Upper lobe of left lung (tissue), 6 donors: ENCODE data around the gene MBD3L2. TPM values are rescaled to one million over a fixed set of nuclear protein-coding genes. Genes with fewer than 3 reads are reported as not detected.
"Not testable (repeated sequence)": the region's sequence is repeated elsewhere in the genome, so short reads cannot be mapped to it uniquely, and the experiment has no call there.

ENCODE experiments used
- ATAC-seq, 2 donors: fragments of 200-7000 bp; cut with Tn5 transposase; one replicate each; pipeline ENCODE4 v1.9.1; 2022; ENCODE audit warnings: mild to moderate bottlenecking in 2 of 2, moderate library complexity in 2 of 2; ENCODE audit not compliant: low FRiP score in 2 of 2
- DNase-seq, 2 donors: peaks; one replicate each; pipeline ENCODE4 v3.0.0-alpha.2; 2019 to 2020
- H3K27ac ChIP-seq, 4 donors: fragments of 200-600 bp; sonication (generic); one replicate each; pipeline ENCODE4 v1.5.1; 2016 to 2019
- H3K27me3 ChIP-seq, 4 donors: fragments of 200-600 bp; sonication (generic); one replicate each; pipeline ENCODE4 v1.5.1; 2017 to 2019
- H3K36me3 ChIP-seq, 4 donors: fragments of 200-600 bp; sonication (generic); one replicate each; pipeline ENCODE4 v1.5.1; 2016 to 2019
- H3K4me1 ChIP-seq, 4 donors: fragments of 200-600 bp; sonication (generic); one replicate each; pipeline ENCODE4 v1.5.1; 2018 to 2019
- H3K4me3 ChIP-seq, 4 donors: fragments of 200-600 bp; sonication (generic); one replicate each; pipeline ENCODE4 v1.5.1; 2017 to 2019; ENCODE audit warnings: mild to moderate bottlenecking in 2 of 4, moderate library complexity in 1 of 4
- H3K9me3 ChIP-seq, 4 donors: fragments of 200-600 bp; sonication (generic); one replicate each; pipeline ENCODE4 v1.5.1; 2018 to 2019
- CTCF ChIP-seq, 6 experiments: fragments of 450-650 bp in 4 of 6; fragments of 200-600 bp in 2 of 6; sonication (generic) in 2 of 6; IDR thresholded peaks; one replicate each; pipeline ENCODE4 v1.5.1; 2016 to 2019; ENCODE audit warnings: antibody characterized with exemption in 6 of 6
- EP300 ChIP-seq, 4 donors: sonication (generic); formaldehyde crosslinking; IDR thresholded peaks; one replicate each; pipeline ENCODE4 v1.5.1; 2017; ENCODE audit warnings: antibody characterized with exemption in 4 of 4, control low read depth in 2 of 4
- POLR2A ChIP-seq, 4 donors: fragments of 450-650 bp; IDR thresholded peaks; one replicate each; pipeline ENCODE4 v1.5.1; 2016 to 2017; ENCODE audit warnings: antibody characterized with exemption in 4 of 4, mild to moderate bottlenecking in 2 of 4
- POLR2AphosphoS5 ChIP-seq, 2 donors: sonication (generic); formaldehyde crosslinking; IDR thresholded peaks; one replicate each; pipeline ENCODE4 v1.5.1; 2017; ENCODE audit warnings: antibody characterized with exemption in 2 of 2
- WGBS, 2 donors: methylation state at CpG; one replicate each; pipeline ENCODE4 v1.1.5; 2017 to 2018; 5-methylcytosine and 5-hydroxymethylcytosine counted together
- total RNA-seq, 6 donors: library from RNA; depleted of rRNA in 4 of 6; stranded (reverse); fragments of >200 nt in 4 of 6; gene quantifications; one replicate each; pipeline versions ENCODE4 v1.1.0 to v1.2.1, GENCODE V29; 2016 to 2021
- donor health status: DM: no; HTN: no; CAD: no; lungs with moderate emphysema.
- donor health status: DM: no; HTN: yes; CAD: no; lungs with severe emphysema.

MBD3L2 gene
- total RNA-seq, 6 donors from 2014 or later, result not detected

DNA sequence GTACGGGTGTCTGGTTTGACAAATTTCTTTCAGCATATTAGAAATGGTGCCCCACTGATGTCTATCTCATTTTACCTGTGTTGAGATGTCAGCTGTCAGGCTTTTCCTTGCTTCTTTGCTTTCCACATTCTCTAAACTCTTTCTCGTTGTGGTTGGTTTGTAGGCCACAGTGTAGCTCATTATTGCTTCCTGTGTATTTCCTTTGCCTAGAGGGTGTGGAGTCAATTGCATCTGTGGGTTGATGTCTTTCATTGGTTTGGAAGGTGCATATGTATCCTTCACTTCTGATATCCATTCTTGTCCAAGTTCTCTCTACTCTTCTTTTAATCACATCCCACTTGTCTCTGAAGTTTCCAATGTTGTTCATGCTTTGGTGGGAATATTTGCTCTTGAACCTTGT, 7.6 kb upstream of the MBD3L2 start:
- WGBS, 2 donors, result no CpG with 5 or more reads among the region's 2 CpGs
- not testable (repeated sequence) for H3K9me3 ChIP-seq, H3K4me1 ChIP-seq

DNA sequence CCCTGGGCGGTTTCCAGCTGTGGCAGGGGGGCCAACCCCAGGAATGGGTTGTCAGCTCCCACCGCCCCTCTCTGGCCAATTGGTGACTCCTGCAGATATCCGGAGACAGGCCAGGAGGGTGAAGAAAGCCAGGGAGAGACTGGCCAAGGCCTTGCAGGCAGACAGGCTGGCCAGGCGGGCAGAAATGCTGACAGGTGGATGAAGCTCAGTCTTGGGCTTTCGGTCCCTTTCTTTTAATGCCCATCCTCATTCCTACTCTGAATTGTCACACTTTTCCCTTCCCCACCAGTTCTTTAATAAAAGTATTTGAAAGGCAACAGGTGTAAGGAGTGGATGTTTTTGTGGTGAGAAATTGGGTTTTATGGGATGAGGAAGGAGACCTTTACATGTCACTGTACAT, 2.3 kb downstream of the MBD3L2 start:
- H3K36me3 ChIP-seq, H3K27ac ChIP-seq, DNase-seq, ATAC-seq, H3K9me3 ChIP-seq, H3K4me1 ChIP-seq, H3K4me3 ChIP-seq, H3K27me3 ChIP-seq: not testable (repeated sequence)
- 89 to 92% methylated on average over 2 of the region's 5 CpGs for WGBS, 2 donors

More for the DNA sequence above, 7.6 kb upstream of the MBD3L2 start:
- not testable (repeated sequence) for H3K4me3 ChIP-seq, DNase-seq, H3K27ac ChIP-seq, H3K27me3 ChIP-seq, H3K36me3 ChIP-seq, ATAC-seq

- not testable (repeated sequence) for H3K9me3 ChIP-seq, H3K4me1 ChIP-seq, DNase-seq, H3K4me3 ChIP-seq, H3K36me3 ChIP-seq, H3K27me3 ChIP-seq, ATAC-seq, H3K27ac ChIP-seq
- WGBS, 2 donors, result 88 to 89% methylated on average over 7 of the region's 7 CpGs
Observed at GRCh38 chr19:7052896-7053295, 3.8 kb downstream of the MBD3L2 start.

GRCh38 chr19:7054635-7055368, 5.7 kb downstream of the MBD3L2 start:
- not testable (repeated sequence) for H3K27ac ChIP-seq, H3K27me3 ChIP-seq, H3K4me1 ChIP-seq, DNase-seq, H3K36me3 ChIP-seq, H3K9me3 ChIP-seq, ATAC-seq, H3K4me3 ChIP-seq
- 95 to 96% methylated on average over 12 of the region's 14 CpGs for WGBS, 2 donors

GRCh38 chr19:7055679-7056078, 6.6 kb downstream of the MBD3L2 start:
- not testable (repeated sequence) for H3K36me3 ChIP-seq, H3K4me1 ChIP-seq, ATAC-seq, H3K27me3 ChIP-seq, H3K9me3 ChIP-seq, DNase-seq, H3K27ac ChIP-seq, H3K4me3 ChIP-seq
- WGBS, 2 donors, result 95% methylated on average over 12 of the region's 14 CpGs

DNA sequence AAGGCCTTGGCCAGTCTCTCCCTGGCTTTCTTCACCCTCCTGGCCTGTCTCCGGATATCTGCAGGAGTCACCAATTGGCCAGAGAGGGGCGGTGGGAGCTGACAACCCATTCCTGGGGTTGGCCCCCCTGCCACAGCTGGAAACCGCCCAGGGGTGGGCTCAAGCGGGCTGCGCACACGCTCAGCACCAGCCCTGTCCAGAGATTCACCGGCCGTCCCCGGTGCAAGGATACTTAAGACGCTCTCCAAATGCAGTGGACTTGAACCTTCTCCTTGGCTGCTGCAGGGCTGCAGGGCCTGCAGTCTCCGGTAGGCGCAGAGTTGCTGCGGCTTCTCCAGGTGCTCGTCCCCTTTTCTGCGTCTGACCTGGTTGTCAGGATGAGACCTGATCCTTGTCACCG, 7.2 kb downstream of the MBD3L2 start:
- WGBS, 2 donors, result no CpG with 5 or more reads among the region's 16 CpGs
- not testable (repeated sequence) for ATAC-seq, DNase-seq, H3K27ac ChIP-seq, H3K4me3 ChIP-seq, H3K4me1 ChIP-seq, H3K36me3 ChIP-seq, H3K27me3 ChIP-seq, H3K9me3 ChIP-seq

- no CpG with 5 or more reads among the region's 8 CpGs for WGBS, 2 donors
- not testable (repeated sequence) for H3K27me3 ChIP-seq, ATAC-seq
Observed at GRCh38 chr19:7058576-7058975, 9.5 kb downstream of the MBD3L2 start, which contains the start of gene MBD3L3. TSS of gene MBD3L3 (minus strand) at chr19:7058676. CDS start at chr19:7058605, 71 bp downstream.

DNA sequence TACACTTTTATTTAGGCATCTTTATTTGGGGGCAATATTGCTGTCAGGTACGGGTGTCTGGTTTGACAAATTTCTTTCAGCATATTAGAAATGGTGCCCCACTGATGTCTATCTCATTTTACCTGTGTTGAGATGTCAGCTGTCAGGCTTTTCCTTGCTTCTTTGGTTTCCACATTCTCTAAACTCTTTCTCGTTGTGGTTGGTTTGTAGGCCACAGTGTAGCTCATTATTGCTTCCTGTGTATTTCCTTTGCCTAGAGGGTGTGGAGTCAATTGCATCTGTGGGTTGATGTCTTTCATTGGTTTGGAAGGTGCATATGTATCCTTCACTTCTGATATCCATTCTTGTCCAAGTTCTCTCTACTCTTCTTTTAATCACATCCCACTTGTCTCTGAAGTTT, 10.9 kb downstream of the MBD3L2 start:
- H3K27ac ChIP-seq, H3K36me3 ChIP-seq, DNase-seq, H3K9me3 ChIP-seq, H3K27me3 ChIP-seq, H3K4me1 ChIP-seq, ATAC-seq, H3K4me3 ChIP-seq: not testable (repeated sequence)
- 35 to 61% methylated on average over 1 to 2 of the region's 2 CpGs for WGBS, 2 donors

More at GRCh38 chr19:7058576-7058975, 9.5 kb downstream of the MBD3L2 start, which contains the start of gene MBD3L3:
- not testable (repeated sequence) for H3K9me3 ChIP-seq, H3K4me1 ChIP-seq, DNase-seq, H3K4me3 ChIP-seq, H3K36me3 ChIP-seq, H3K27ac ChIP-seq

- Histone ChIP-seq H3K4me1 (no peaks in the 10 kb centered on the region), H3K9me3 (no peaks in the 10 kb centered on the region), H3K4me3 (no peak overlapping the region), H3K27ac (no peak overlapping the region), H3K36me3 (no peaks in the 10 kb centered on the region), H3K27me3 (no peaks in the 10 kb centered on the region)
- no peak for ATAC-seq
- WGBS, 2 donors, result 84 to 86% methylated on average over 4 of the region's 4 CpGs
- TF ChIP-seq EP300 (IDR thresholded peaks at IDR 0.05), result no peak
- TF ChIP-seq CTCF (IDR thresholded peaks at IDR 0.05), result no peak
- TF ChIP-seq POLR2A (IDR thresholded peaks at IDR 0.05), result no peak
- TF ChIP-seq POLR2AphosphoS5 (IDR thresholded peaks at IDR 0.05), result no peak
- DNase-seq, result no peak
Observed at GRCh38 chr19:7063339-7063738, 14.2 kb downstream of the MBD3L2 start.
